T-helper 17 cell (primary cell): ENCODE data around the gene F2RL2. TPM values are rescaled to one million over a fixed set of nuclear protein-coding genes. Genes with fewer than 3 reads are reported as not detected.

Source experiments
- ATAC-seq: fragments of 150-1000 bp; cut with Tn5 transposase; 2 replicates; pipeline ENCODE4 v1.10.0; 2021; ENCODE audit warnings: mild to moderate bottlenecking, moderate library complexity
- DNase-seq, 3 donors: peaks; one replicate each; pipeline versions ENCODE4 v3.0.0 to v3.0.0-alpha.2; 2020 to 2021
- H3K9me3 ChIP-seq: one replicate; pipeline ENCODE4 v1.7.0; 2013; ENCODE audit warnings: low read length, mild to moderate bottlenecking; ENCODE audit not compliant: control insufficient read depth, poor library complexity, severe bottlenecking
- H3K27ac Mint-ChIP-seq: one replicate; pipeline ENCODE4 v1.8.0; 2022; ENCODE audit warnings: mild to moderate bottlenecking, moderate library complexity, mixed read lengths
- H3K27me3 Mint-ChIP-seq: one replicate; pipeline ENCODE4 v1.8.0; 2022; ENCODE audit warnings: mixed read lengths
- H3K36me3 Mint-ChIP-seq: one replicate; pipeline ENCODE4 v1.8.0; 2022; ENCODE audit warnings: low read depth, mixed read lengths
- H3K4me1 Mint-ChIP-seq: one replicate; pipeline ENCODE4 v1.8.0; 2022; ENCODE audit warnings: mild to moderate bottlenecking, mixed read lengths
- H3K4me3 Mint-ChIP-seq: one replicate; pipeline ENCODE4 v1.8.0; 2022; ENCODE audit warnings: mild to moderate bottlenecking, moderate library complexity, mixed read lengths
- total RNA-seq, 4 donors: library from RNA in 2 of 4; stranded (reverse) in 2 of 4; gene quantifications; one replicate each; pipeline ENCODE4 v1.2.3 and lab custom pipeline; 2022 to 2026

The F2RL2 gene
- total RNA-seq, 2 donors from 2014 or later = not detected

DNA sequence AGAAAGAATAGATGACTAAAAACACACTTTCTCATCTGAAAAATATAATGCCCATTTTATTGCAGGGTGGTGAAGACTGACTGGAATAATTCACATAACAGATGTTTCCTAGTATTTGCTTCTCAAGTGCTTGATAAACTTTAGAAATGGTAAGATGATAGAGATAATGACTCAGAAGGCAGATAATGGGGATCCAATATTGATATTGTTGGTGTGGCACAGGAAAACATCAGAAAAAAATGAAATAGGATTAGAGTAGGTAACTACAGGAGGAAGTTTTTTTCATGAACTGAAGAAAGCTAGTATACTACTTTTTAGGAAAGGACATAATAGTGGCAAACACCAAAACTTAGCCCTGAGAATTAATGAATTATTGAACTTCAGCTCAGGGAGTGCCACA is 20.2 kb upstream of the F2RL2 start:
- no peak for DNase-seq
- H3K27me3 Mint-ChIP-seq = no peaks in the 10 kb centered on the region
- ATAC-seq = no peak
- H3K27ac Mint-ChIP-seq = peak overlapping the region; percentile 59
- no peak overlapping the region for H3K4me3 Mint-ChIP-seq
- H3K4me1 Mint-ChIP-seq = peaks cover 9% of the 10 kb centered on the region
- no peaks in the 10 kb centered on the region for H3K9me3 ChIP-seq
- H3K36me3 Mint-ChIP-seq = peaks cover 27% of the 10 kb centered on the region

- Mint-ChIP-seq H3K27ac (peak overlapping the region; percentile 59), H3K27me3 (no peaks in the 10 kb centered on the region), H3K4me1 (peaks cover 9% of the 10 kb centered on the region), H3K4me3 (no peak overlapping the region), H3K36me3 (peaks cover 23% of the 10 kb centered on the region)
- no peaks in the 10 kb centered on the region for H3K9me3 ChIP-seq
- DNase-seq (no peak), ATAC-seq (no peak)
Measured at GRCh38 chr5:76642390-76643040, 19.3 kb upstream of the F2RL2 start.

GRCh38 chr5:76641514-76642120 is 18.4 kb upstream of the F2RL2 start:
- no peaks in the 10 kb centered on the region for H3K9me3 ChIP-seq
- Mint-ChIP-seq H3K27me3 (no peaks in the 10 kb centered on the region), H3K27ac (no peak overlapping the region), H3K4me1 (peaks cover 10% of the 10 kb centered on the region), H3K36me3 (peaks cover 19% of the 10 kb centered on the region), H3K4me3 (no peak overlapping the region)
- ATAC-seq (peak; percentile 74), DNase-seq (peak; percentile 11 to 52 (median 18))

GRCh38 chr5:76638479-76638878 is 15.3 kb upstream of the F2RL2 start:
- DNase-seq (no peak), ATAC-seq (no peak)
- Mint-ChIP-seq H3K36me3 (peaks cover 14% of the 10 kb centered on the region), H3K27ac (peak overlapping the region; percentile 53), H3K4me1 (peaks cover 14% of the 10 kb centered on the region), H3K27me3 (no peaks in the 10 kb centered on the region), H3K4me3 (no peak overlapping the region)
- H3K9me3 ChIP-seq = no peaks in the 10 kb centered on the region

DNA sequence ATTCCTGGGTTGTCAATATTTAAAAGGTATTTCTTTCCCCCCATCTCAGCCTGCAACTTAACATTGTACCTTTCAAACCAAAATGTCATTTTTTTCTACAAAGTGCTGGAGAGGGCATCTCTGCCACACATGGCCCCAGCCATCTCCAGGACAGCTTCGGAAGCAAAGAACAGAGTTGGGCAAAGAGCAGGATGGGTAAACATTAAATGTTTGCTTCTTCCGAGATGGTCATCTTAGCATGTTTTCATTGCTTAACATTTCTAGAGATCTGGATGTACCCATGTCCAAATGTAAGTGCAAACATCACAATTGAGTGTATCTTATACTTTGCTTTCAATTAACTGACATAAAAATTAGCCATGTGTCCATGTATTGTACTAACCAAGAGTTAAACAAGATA is 14.3 kb upstream of the F2RL2 start:
- Mint-ChIP-seq H3K27ac (no peak overlapping the region), H3K4me3 (no peak overlapping the region), H3K27me3 (no peaks in the 10 kb centered on the region), H3K4me1 (peaks cover 15% of the 10 kb centered on the region), H3K36me3 (peaks cover 10% of the 10 kb centered on the region)
- no peak for DNase-seq
- ATAC-seq = no peak
- H3K9me3 ChIP-seq = no peaks in the 10 kb centered on the region

- H3K36me3 Mint-ChIP-seq = peaks cover 10% of the 10 kb centered on the region
- peak overlapping the region; percentile 82 for H3K27ac Mint-ChIP-seq
- no peak overlapping the region for H3K4me3 Mint-ChIP-seq
- peaks cover 11% of the 10 kb centered on the region for H3K4me1 Mint-ChIP-seq
- ATAC-seq (no peak), DNase-seq (no peak)
- H3K9me3 ChIP-seq = no peaks in the 10 kb centered on the region
- no peaks in the 10 kb centered on the region for H3K27me3 Mint-ChIP-seq
Measured at GRCh38 chr5:76634661-76635060, 11.5 kb upstream of the F2RL2 start.

GRCh38 chr5:76626738-76627137 is 3.5 kb upstream of the F2RL2 start:
- Mint-ChIP-seq H3K27me3 (no peaks in the 10 kb centered on the region), H3K27ac (peak overlapping the region; percentile 46), H3K36me3 (peaks cover 11% of the 10 kb centered on the region), H3K4me3 (no peak overlapping the region), H3K4me1 (peaks cover 13% of the 10 kb centered on the region)
- ATAC-seq (no peak), DNase-seq (no peak)
- no peaks in the 10 kb centered on the region for H3K9me3 ChIP-seq

- no peak for ATAC-seq
- no peak for DNase-seq
- H3K27me3 Mint-ChIP-seq = no peaks in the 10 kb centered on the region
- H3K27ac Mint-ChIP-seq = peak overlapping the region; percentile 63
- H3K36me3 Mint-ChIP-seq = peaks cover 10% of the 10 kb centered on the region
- H3K4me3 Mint-ChIP-seq = peak overlapping the region; percentile 63
- no peaks in the 10 kb centered on the region for H3K9me3 ChIP-seq
- peaks cover 21% of the 10 kb centered on the region for H3K4me1 Mint-ChIP-seq
Measured at GRCh38 chr5:76625087-76625815, 2.0 kb upstream of the F2RL2 start.

DNA sequence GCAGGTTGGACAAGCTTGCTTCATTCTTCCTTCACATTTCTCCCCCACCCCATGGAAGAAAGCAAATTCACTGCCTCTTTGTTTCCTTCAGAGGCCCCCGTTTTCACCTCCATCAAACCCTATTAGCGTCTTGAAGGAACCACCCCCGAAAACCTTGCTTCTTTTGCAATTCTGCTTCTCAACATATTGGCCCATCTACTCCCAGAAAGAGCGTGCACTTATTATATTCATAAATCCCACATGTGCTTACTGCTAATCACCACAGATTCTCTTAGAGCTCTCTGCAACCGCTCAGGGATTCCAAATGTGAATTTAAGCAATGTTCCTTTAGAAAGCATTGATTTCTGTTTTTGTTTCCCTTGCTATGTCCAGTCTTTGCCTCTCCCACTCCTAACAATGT is 1.1 kb downstream of the F2RL2 start:
- Mint-ChIP-seq H3K27ac (peak overlapping the region; percentile 81), H3K4me1 (peaks cover 32% of the 10 kb centered on the region), H3K27me3 (no peaks in the 10 kb centered on the region), H3K4me3 (no peak overlapping the region), H3K36me3 (peaks cover 16% of the 10 kb centered on the region)
- DNase-seq = no peak
- no peaks in the 10 kb centered on the region for H3K9me3 ChIP-seq
- ATAC-seq = no peak

DNA sequence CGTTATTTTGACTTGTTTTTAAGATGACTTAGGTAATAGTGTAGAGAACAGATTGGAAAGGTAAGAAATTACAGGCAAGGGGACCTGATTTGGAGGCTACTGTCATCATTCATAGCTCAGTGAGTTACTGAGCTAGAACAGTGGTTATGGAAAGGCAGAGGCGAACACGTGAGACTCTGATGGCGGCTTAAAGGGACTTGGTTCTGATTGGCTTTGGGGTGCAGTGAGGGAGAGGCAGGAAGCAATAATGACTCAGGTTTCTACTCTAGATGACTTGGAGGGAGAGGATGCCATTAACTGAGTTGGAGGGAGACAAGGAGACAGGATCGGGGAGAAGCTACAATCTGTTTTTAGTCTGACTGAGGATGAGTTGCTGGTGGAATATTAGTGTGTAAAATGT is 3.0 kb downstream of the F2RL2 start:
- ATAC-seq (no peak), DNase-seq (no peak)
- Mint-ChIP-seq H3K4me1 (peaks cover 31% of the 10 kb centered on the region), H3K27ac (no peak overlapping the region), H3K4me3 (no peak overlapping the region), H3K36me3 (peaks cover 21% of the 10 kb centered on the region), H3K27me3 (no peaks in the 10 kb centered on the region)
- no peaks in the 10 kb centered on the region for H3K9me3 ChIP-seq

DNA sequence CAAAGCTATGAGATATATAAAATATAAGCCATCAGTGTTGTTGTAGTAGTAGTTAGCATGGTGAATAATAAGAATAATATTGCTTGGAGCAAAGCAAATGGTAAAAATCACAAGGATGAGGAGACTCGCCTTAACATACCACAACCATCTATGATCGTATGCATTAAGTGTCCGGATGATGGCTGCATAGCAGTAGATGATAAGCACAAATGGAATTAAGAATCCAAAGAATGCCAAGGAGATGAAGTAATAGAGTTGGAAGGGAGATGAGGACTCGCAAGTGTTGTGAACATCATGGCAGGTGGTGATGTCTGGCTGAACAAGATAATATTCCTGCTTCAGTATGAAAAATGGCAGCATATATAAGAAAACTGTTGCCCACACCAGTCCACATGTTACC is 5.5 kb downstream of the F2RL2 start:
- no peaks in the 10 kb centered on the region for H3K27me3 Mint-ChIP-seq
- H3K27ac Mint-ChIP-seq = peak overlapping the region; percentile 16
- no peak for DNase-seq
- H3K9me3 ChIP-seq = no peaks in the 10 kb centered on the region
- H3K4me3 Mint-ChIP-seq = no peak overlapping the region
- peaks cover 31% of the 10 kb centered on the region for H3K4me1 Mint-ChIP-seq
- H3K36me3 Mint-ChIP-seq = peaks cover 21% of the 10 kb centered on the region
- ATAC-seq = no peak

- no peak for ATAC-seq
- H3K36me3 Mint-ChIP-seq = peaks cover 21% of the 10 kb centered on the region
Measured at GRCh38 chr5:76617229-76617628, 6.0 kb downstream of the F2RL2 start.

GRCh38 chr5:76616206-76616605 is 7.0 kb downstream of the F2RL2 start:
- no peaks in the 10 kb centered on the region for H3K9me3 ChIP-seq
- H3K36me3 Mint-ChIP-seq = peaks cover 21% of the 10 kb centered on the region
- no peak for DNase-seq
- peak overlapping the region; percentile 36 for H3K4me3 Mint-ChIP-seq
- H3K27me3 Mint-ChIP-seq = no peaks in the 10 kb centered on the region
- ATAC-seq = no peak
- H3K27ac Mint-ChIP-seq = peak overlapping the region; percentile 51
- peaks cover 28% of the 10 kb centered on the region for H3K4me1 Mint-ChIP-seq

More at GRCh38 chr5:76617229-76617628, 6.0 kb downstream of the F2RL2 start:
- no peak overlapping the region for H3K27ac Mint-ChIP-seq
- no peak overlapping the region for H3K4me3 Mint-ChIP-seq
- no peaks in the 10 kb centered on the region for H3K9me3 ChIP-seq
- H3K4me1 Mint-ChIP-seq = peaks cover 31% of the 10 kb centered on the region
- DNase-seq = no peak
- H3K27me3 Mint-ChIP-seq = no peaks in the 10 kb centered on the region
